HCT116 (cell line): ENCODE measurements around the gene CDK19. TPM values are rescaled to one million over a fixed set of nuclear protein-coding genes. Genes with fewer than 3 reads are reported as not detected.

Source experiments
- ATAC-seq: fragments of 200-7000 bp; cut with Tn5 transposase; 2 replicates; pipeline ENCODE4 v1.9.1; 2020; ENCODE audit warnings: mild to moderate bottlenecking, moderate library complexity
- BruUV-seq: library from RNA; stranded (reverse); fragments of 400-500 nt; replicated peaks from 2 replicates; lab custom pipeline; 2021; lab: Mats Ljungman, UMichigan
- CTCF ChIA-PET: fragments of 300-600 bp; sonication (Branson Sonifier 250); formaldehyde crosslinking; loops from one replicate; lab custom pipeline; 2021; ENCODE audit warnings: antibody characterized with exemption; lab: Charles Lee
- POLR2A ChIA-PET: fragments of 300-600, 350-600 bp; sonication (Branson Sonifier 250); formaldehyde crosslinking; loops from one replicate; lab custom pipeline; 2021; ENCODE audit warnings: antibody characterized with exemption; lab: Charles Lee
- RAD21 ChIA-PET, 2 experiments: fragments of 300-600 bp; sonication (Branson Sonifier 250); formaldehyde crosslinking; loops; one replicate each; lab custom pipeline; 2023; ENCODE audit warnings: low total read pairs in 2 of 2; ENCODE audit not compliant: uncharacterized antibody in 2 of 2, unreplicated experiment in 2 of 2, low non-redundant PET in 1 of 2; lab: Charles Lee
- DNase-seq: peaks from one replicate; pipeline ENCODE4 v3.0.0-alpha.2; 2010; ENCODE audit warnings: low read depth, low spot score
- H2AFZ ChIP-seq: fragments of 200-600 bp; shearing (Covaris generic), sonication (generic); 2 replicates; pipeline ENCODE4 v1.6.1; 2017; ENCODE audit warnings: low read depth, mixed run types, mixed read lengths, antibody characterized with exemption, low read length; ENCODE audit not compliant: poor library complexity, severe bottlenecking
- H3K27ac ChIP-seq: 2 replicates; pipeline ENCODE4 v1.5.1; 2012; ENCODE audit warnings: low read depth, low read length
- H3K27me3 ChIP-seq: fragments of 200-600 bp; sonication (generic); 2 replicates; pipeline ENCODE4 v1.6.1; 2016; ENCODE audit warnings: mixed run types, low read length, mixed read lengths; ENCODE audit not compliant: insufficient read depth
- H3K36me3 ChIP-seq, 2 experiments: fragments of 200-500 bp in 1 of 2; fragments of 200-600 bp in 1 of 2; sonication (Bioruptor generic) in 1 of 2; sonication (generic) in 1 of 2; 2 replicates each; pipeline versions ENCODE4 v1.5.1 to v1.6.1; 2014 to 2016; ENCODE audit warnings: low read length in 2 of 2, inconsistent platforms in 1 of 2, mixed read lengths in 1 of 2, mixed run types in 1 of 2; ENCODE audit not compliant: insufficient read depth in 2 of 2, control insufficient read depth in 1 of 2
- H3K4me1 ChIP-seq, 2 experiments: fragments of 200-600 bp in 1 of 2; sonication (generic) in 1 of 2; 2 replicates each; pipeline versions ENCODE4 v1.5.1 to v1.6.1; 2012 to 2017; ENCODE audit warnings: low read length in 2 of 2, inconsistent platforms in 1 of 2, mild to moderate bottlenecking in 1 of 2, mixed read lengths in 1 of 2, mixed run types in 1 of 2, moderate library complexity in 1 of 2; ENCODE audit not compliant: insufficient read depth in 2 of 2, control insufficient read depth in 1 of 2
- H3K4me2 ChIP-seq: fragments of 200-600 bp; sonication (generic); 2 replicates; pipeline ENCODE4 v1.6.1; 2017; ENCODE audit warnings: mixed run types, low read length, mixed read lengths
- H3K4me3 ChIP-seq, 2 experiments: fragments of 200-600 bp in 1 of 2; sonication (generic) in 1 of 2; replicated peaks in 1 of 2; 2 replicates each; pipeline ENCODE4 v1.5.1; 2011 to 2016; ENCODE audit warnings: low read length in 2 of 2, control low read depth in 1 of 2, low read depth in 1 of 2, mild to moderate bottlenecking in 1 of 2, mixed read lengths in 1 of 2, mixed run types in 1 of 2
- H3K79me2 ChIP-seq: fragments of 200-600 bp; sonication (generic); 2 replicates; pipeline ENCODE4 v1.6.1; 2017; ENCODE audit warnings: mild to moderate bottlenecking, mixed run types, low read length, moderate library complexity, mixed read lengths; ENCODE audit not compliant: insufficient read depth
- H3K9ac ChIP-seq: fragments of 200-600 bp; sonication (generic); 2 replicates; pipeline ENCODE4 v1.6.1; 2016; ENCODE audit warnings: low read length, mixed read lengths
- H3K9me2 ChIP-seq: fragments of 200-600 bp; sonication (generic), shearing (Covaris generic); 2 replicates; pipeline ENCODE4 v1.6.1; 2017; ENCODE audit warnings: mixed run types, mild to moderate bottlenecking, moderate library complexity; ENCODE audit not compliant: insufficient read depth
- H3K9me3 ChIP-seq, 2 experiments: fragments of 200-500 bp in 1 of 2; fragments of 200-600 bp in 1 of 2; sonication (Bioruptor generic) in 1 of 2; sonication (generic) in 1 of 2; 2 replicates each; pipeline ENCODE4 v1.6.1; 2014 to 2017; ENCODE audit warnings: low read length in 2 of 2, mixed read lengths in 2 of 2, inconsistent platforms in 1 of 2, low read depth in 1 of 2, mild to moderate bottlenecking in 1 of 2, mixed run types in 1 of 2, moderate library complexity in 1 of 2; ENCODE audit not compliant: control insufficient read depth in 1 of 2, insufficient read depth in 1 of 2
- H4K20me1 ChIP-seq: fragments of 200-600 bp; sonication (generic), shearing (Covaris generic); 2 replicates; pipeline ENCODE4 v1.6.1; 2017; ENCODE audit warnings: mixed run types, mild to moderate bottlenecking, moderate library complexity; ENCODE audit not compliant: insufficient read depth
- CEBPB ChIP-seq: IDR thresholded peaks from 2 replicates; pipeline ENCODE4 v1.6.1; 2012; ENCODE audit warnings: low read depth
- ELF1 ChIP-seq: IDR thresholded peaks from 2 replicates; pipeline ENCODE4 v1.6.1; 2012; ENCODE audit warnings: low read depth, borderline replicate concordance
- EZH2 ChIP-seq: fragments of 200-600 bp; sonication (generic); IDR thresholded peaks from 2 replicates; pipeline ENCODE4 v1.6.1; 2017; ENCODE audit warnings: antibody characterized with exemption, mixed run types
- EZH2phosphoT487 ChIP-seq: fragments of 200-600 bp; IDR thresholded peaks from 2 replicates; pipeline ENCODE4 v1.6.1; 2018; ENCODE audit warnings: antibody characterized with exemption, borderline replicate concordance
- FOSL1 ChIP-seq: IDR thresholded peaks from 2 replicates; pipeline ENCODE4 v1.6.1; 2012; ENCODE audit warnings: low read depth
- JUND ChIP-seq: IDR thresholded peaks from 2 replicates; pipeline ENCODE4 v1.6.1; 2012
- POLR2AphosphoS5 ChIP-seq: IDR thresholded peaks from 2 replicates; pipeline ENCODE4 v1.6.1; 2011; ENCODE audit warnings: mild to moderate bottlenecking, low read depth, low read length, moderate library complexity
- RAD21 ChIP-seq: IDR thresholded peaks from 2 replicates; pipeline ENCODE4 v1.6.1; 2012; ENCODE audit warnings: low read depth, mild to moderate bottlenecking
- SIN3A ChIP-seq: IDR thresholded peaks from 2 replicates; pipeline ENCODE4 v1.6.1; 2012; ENCODE audit warnings: low read depth
- SRF ChIP-seq: IDR thresholded peaks from 2 replicates; pipeline ENCODE4 v1.6.1; 2012; ENCODE audit warnings: low read depth
- YY1 ChIP-seq: IDR thresholded peaks from 2 replicates; pipeline ENCODE4 v1.6.1; 2011; ENCODE audit warnings: low read length, low read depth, moderate library complexity, mild to moderate bottlenecking; ENCODE audit not compliant: insufficient replicate concordance; ENCODE audit errors: extremely low read depth
- intact Hi-C: fragments of 100-400 bp; cut with micrococcal nuclease; formaldehyde crosslinking; loops from 2 replicates; pipeline ENCODE4 v1.10.0; 2022
- total RNA-seq: library from RNA; stranded (reverse); gene quantifications from one replicate; pipeline ENCODE4 v1.2.1, GENCODE V29; 2021; ENCODE audit not compliant: unreplicated experiment
- TF ChIP-seq, protein P1 (sequence below): IDR thresholded peaks from 2 replicates; pipeline ENCODE4 v1.6.1; 2012
- TF ChIP-seq, protein P2 (sequence below): IDR thresholded peaks from 2 replicates; pipeline ENCODE4 v1.6.1; 2012
- TF ChIP-seq, protein P3 (sequence below), 3 experiments: fragments of 200-600 bp in 1 of 3; sonication (generic) in 1 of 3; IDR thresholded peaks in 2 of 3; conservative IDR thresholded peaks in 1 of 3; 2 replicates each; pipeline ENCODE4 v1.5.1; 2012 to 2017; ENCODE audit warnings: low read depth in 2 of 3, low read length in 2 of 3, antibody characterized with exemption in 1 of 3, borderline replicate concordance in 1 of 3, control low read depth in 1 of 3, mild to moderate bottlenecking in 1 of 3, mixed read lengths in 1 of 3, mixed run types in 1 of 3, moderate library complexity in 1 of 3; ENCODE audit not compliant: insufficient read depth in 1 of 3

CDK19 gene
- total RNA-seq, 1 experiment from 2014 or later, result 20.0 TPM

DNA sequence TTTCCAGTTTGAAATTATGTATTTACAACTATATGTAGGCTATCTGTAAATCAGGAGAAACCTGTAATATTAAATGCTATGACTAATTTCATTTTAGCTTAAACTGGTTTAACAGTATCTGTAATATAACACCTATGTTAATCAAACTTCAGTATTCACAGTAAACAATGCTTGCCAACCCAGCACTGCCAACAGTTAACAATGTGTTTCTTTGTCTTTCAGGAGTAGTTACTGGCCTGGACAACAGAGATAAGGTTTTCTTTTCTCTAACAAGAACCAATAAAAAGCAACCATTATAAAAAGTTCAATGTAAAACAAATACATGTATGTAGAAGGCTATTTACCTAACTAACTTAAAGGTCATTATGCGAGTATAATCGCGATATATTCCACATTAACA lies 158.8 kb downstream of the CDK19 start:
- Histone ChIP-seq H3K36me3 (no peaks in the 10 kb centered on the region), H3K9me3 (no peaks in the 10 kb centered on the region), H3K79me2 (no peaks in the 10 kb centered on the region), H4K20me1 (no peaks in the 10 kb centered on the region), H2AFZ (no peak overlapping the region), H3K9me2 (no peaks in the 10 kb centered on the region)
- CTCF ChIA-PET, result no interaction called here
- BruUV-seq, result no TSS peak
- no peak for TF ChIP-seq POLR2AphosphoS5
- no peak for TF ChIP-seq SRF
- TF ChIP-seq, protein P1, sequence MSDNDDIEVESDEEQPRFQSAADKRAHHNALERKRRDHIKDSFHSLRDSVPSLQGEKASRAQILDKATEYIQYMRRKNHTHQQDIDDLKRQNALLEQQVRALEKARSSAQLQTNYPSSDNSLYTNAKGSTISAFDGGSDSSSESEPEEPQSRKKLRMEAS, result no peak
- TF ChIP-seq ELF1, result no peak
- no peak for TF ChIP-seq FOSL1
- no peak for TF ChIP-seq RAD21
- no peak for TF ChIP-seq CEBPB
- TF ChIP-seq, protein P2, sequence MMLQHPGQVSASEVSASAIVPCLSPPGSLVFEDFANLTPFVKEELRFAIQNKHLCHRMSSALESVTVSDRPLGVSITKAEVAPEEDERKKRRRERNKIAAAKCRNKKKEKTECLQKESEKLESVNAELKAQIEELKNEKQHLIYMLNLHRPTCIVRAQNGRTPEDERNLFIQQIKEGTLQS, result no peak
- TF ChIP-seq EZH2, result no peak
- TF ChIP-seq, protein P3, sequence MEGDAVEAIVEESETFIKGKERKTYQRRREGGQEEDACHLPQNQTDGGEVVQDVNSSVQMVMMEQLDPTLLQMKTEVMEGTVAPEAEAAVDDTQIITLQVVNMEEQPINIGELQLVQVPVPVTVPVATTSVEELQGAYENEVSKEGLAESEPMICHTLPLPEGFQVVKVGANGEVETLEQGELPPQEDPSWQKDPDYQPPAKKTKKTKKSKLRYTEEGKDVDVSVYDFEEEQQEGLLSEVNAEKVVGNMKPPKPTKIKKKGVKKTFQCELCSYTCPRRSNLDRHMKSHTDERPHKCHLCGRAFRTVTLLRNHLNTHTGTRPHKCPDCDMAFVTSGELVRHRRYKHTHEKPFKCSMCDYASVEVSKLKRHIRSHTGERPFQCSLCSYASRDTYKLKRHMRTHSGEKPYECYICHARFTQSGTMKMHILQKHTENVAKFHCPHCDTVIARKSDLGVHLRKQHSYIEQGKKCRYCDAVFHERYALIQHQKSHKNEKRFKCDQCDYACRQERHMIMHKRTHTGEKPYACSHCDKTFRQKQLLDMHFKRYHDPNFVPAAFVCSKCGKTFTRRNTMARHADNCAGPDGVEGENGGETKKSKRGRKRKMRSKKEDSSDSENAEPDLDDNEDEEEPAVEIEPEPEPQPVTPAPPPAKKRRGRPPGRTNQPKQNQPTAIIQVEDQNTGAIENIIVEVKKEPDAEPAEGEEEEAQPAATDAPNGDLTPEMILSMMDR (IDR thresholded peaks at IDR 0.05 in 2 of 3, conservative IDR thresholded peaks at IDR 0.05 in 1 of 3; ENCODE audit: borderline replicate concordance in 1 of 3, insufficient read depth in 1 of 3, low read depth in 2 of 3, low read length in 2 of 3), result no peak
- TF ChIP-seq JUND, result no peak
- no peak for TF ChIP-seq SIN3A
- TF ChIP-seq YY1, result no peak
- TF ChIP-seq EZH2phosphoT487, result no peak
- TF ChIP-seq, all 23 proteins: peak for 0
- H3K4me2 ChIP-seq, result no peak overlapping the region
- no peak overlapping the region for H3K9ac ChIP-seq
- no peaks in the 10 kb centered on the region for H3K4me1 ChIP-seq
- no peaks in the 10 kb centered on the region for H3K27me3 ChIP-seq
- DNase-seq (no peak), ATAC-seq (no peak)
- intact Hi-C loops, result no loop called here
- ChIA-PET RAD21 (no interaction called here), POLR2A (no interaction called here)
- no peak overlapping the region for H3K4me3 ChIP-seq
- H3K27ac ChIP-seq, result no peak overlapping the region
